ENCODE data around the gene A2ML1.
"Not testable (repeated sequence)": the region's sequence is repeated elsewhere in the genome, so short reads cannot be mapped to it uniquely, and the experiment has no call there.

The A2ML1 gene

DNA sequence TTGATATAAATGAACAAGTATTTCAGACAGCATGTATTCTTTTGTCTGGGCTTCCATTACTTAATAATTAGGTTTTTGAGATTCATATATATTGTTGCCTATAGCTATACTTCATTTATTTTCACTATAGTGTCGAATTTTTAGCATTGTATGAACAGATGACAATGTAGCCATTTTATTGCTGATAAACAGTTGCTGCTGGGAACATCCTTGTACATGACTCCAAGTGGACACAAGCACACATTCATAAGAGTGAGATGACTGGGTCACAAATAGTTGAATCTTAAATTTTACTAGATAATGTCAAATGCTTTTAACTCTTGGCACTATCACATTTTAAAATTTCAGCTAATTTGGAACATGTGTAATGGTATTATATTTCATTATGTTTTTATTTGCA is 72.6 kb downstream of the A2ML1 start:
- H3K9ac ChIP-seq = no peak overlapping the region
- no peaks in the 10 kb centered on the region for H3K36me3 ChIP-seq (ENCODE audit: insufficient read depth)
- no peak overlapping the region for H3K27ac ChIP-seq
- TF ChIP-seq, protein P1, sequence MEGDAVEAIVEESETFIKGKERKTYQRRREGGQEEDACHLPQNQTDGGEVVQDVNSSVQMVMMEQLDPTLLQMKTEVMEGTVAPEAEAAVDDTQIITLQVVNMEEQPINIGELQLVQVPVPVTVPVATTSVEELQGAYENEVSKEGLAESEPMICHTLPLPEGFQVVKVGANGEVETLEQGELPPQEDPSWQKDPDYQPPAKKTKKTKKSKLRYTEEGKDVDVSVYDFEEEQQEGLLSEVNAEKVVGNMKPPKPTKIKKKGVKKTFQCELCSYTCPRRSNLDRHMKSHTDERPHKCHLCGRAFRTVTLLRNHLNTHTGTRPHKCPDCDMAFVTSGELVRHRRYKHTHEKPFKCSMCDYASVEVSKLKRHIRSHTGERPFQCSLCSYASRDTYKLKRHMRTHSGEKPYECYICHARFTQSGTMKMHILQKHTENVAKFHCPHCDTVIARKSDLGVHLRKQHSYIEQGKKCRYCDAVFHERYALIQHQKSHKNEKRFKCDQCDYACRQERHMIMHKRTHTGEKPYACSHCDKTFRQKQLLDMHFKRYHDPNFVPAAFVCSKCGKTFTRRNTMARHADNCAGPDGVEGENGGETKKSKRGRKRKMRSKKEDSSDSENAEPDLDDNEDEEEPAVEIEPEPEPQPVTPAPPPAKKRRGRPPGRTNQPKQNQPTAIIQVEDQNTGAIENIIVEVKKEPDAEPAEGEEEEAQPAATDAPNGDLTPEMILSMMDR (conservative IDR thresholded peaks at IDR 0.05; ENCODE audit: low read depth, low read length) = no peak
- no peaks in the 10 kb centered on the region for H3K79me2 ChIP-seq (ENCODE audit: insufficient read depth, low read depth)
- H3K4me2 ChIP-seq = no peak overlapping the region
- no peaks in the 10 kb centered on the region for H4K20me1 ChIP-seq (ENCODE audit: insufficient read depth)
- H2AFZ ChIP-seq (ENCODE audit: low read depth) = no peak overlapping the region
- H3K4me3 ChIP-seq (IDR thresholded peaks at IDR 0.05; ENCODE audit: insufficient read depth, low read depth, low read length) = no peak overlapping the region
- no peaks in the 10 kb centered on the region for H3K4me1 ChIP-seq (ENCODE audit: low read depth, poor library complexity, severe bottlenecking)
- no peaks in the 10 kb centered on the region for H3K27me3 ChIP-seq (ENCODE audit: insufficient read depth, low read depth)

DNA sequence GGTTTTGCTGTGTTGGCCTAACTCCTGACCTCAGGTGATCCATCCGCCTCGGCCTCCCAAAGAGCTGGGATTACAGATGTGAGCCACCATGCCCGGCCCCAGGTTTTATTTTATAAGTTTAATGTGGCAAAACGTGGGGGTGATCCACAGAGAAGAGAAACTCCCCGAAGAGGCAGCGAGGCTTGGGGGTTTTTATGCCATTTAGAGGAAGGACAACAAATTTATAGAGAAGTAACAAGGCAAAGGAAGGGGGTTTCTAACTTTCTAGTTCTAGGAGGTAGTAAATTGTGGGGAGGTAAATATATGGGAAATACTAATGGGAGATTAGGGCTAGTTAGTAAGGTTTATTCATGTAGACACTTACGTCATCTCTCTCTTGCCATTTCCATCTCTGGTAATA is 74.7 kb downstream of the A2ML1 start:
- Histone ChIP-seq H4K20me1 (ENCODE audit: insufficient read depth) (no peaks in the 10 kb centered on the region), H3K9ac (no peak overlapping the region), H2AFZ (ENCODE audit: low read depth) (no peak overlapping the region), H3K4me2 (no peak overlapping the region), H3K4me3 (IDR thresholded peaks at IDR 0.05; ENCODE audit: insufficient read depth, low read depth, low read length) (no peak overlapping the region), H3K79me2 (ENCODE audit: insufficient read depth, low read depth) (no peaks in the 10 kb centered on the region), H3K36me3 (ENCODE audit: insufficient read depth) (no peaks in the 10 kb centered on the region), H3K27me3 (ENCODE audit: insufficient read depth, low read depth) (no peaks in the 10 kb centered on the region), H3K4me1 (ENCODE audit: low read depth, poor library complexity, severe bottlenecking) (no peaks in the 10 kb centered on the region), H3K27ac (no peak overlapping the region)
- TF ChIP-seq, protein P1 (conservative IDR thresholded peaks at IDR 0.05; ENCODE audit: low read depth, low read length) = no peak

DNA sequence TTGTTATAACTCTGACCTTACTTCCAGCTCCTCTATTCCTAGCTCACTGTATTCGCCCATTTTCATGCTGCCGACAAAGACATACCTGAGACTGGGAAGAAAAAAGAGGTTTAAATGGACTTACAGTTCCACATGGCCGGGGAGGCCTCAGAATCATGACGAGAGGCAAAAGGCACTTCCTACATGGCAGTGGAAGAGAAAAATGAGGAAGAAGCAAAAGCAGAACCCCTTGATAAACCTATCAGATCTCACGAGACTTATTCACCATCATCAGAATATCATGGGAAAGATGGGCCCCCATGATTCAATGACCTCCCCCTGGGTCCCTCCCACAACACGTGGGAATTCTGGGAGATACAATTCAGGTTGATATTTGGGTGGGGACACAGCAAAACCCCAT is 77.4 kb downstream of the A2ML1 start:
- Histone ChIP-seq H3K27ac (no peak overlapping the region), H3K4me2 (no peak overlapping the region), H3K36me3 (ENCODE audit: insufficient read depth) (no peaks in the 10 kb centered on the region), H3K79me2 (ENCODE audit: insufficient read depth, low read depth) (no peaks in the 10 kb centered on the region), H2AFZ (ENCODE audit: low read depth) (no peak overlapping the region), H3K9ac (no peak overlapping the region), H3K27me3 (ENCODE audit: insufficient read depth, low read depth) (no peaks in the 10 kb centered on the region), H3K4me3 (IDR thresholded peaks at IDR 0.05; ENCODE audit: insufficient read depth, low read depth, low read length) (no peak overlapping the region), H4K20me1 (ENCODE audit: insufficient read depth) (no peaks in the 10 kb centered on the region), H3K4me1 (ENCODE audit: low read depth, poor library complexity, severe bottlenecking) (no peaks in the 10 kb centered on the region)
- TF ChIP-seq, protein P1 (conservative IDR thresholded peaks at IDR 0.05; ENCODE audit: low read depth, low read length) = no peak

DNA sequence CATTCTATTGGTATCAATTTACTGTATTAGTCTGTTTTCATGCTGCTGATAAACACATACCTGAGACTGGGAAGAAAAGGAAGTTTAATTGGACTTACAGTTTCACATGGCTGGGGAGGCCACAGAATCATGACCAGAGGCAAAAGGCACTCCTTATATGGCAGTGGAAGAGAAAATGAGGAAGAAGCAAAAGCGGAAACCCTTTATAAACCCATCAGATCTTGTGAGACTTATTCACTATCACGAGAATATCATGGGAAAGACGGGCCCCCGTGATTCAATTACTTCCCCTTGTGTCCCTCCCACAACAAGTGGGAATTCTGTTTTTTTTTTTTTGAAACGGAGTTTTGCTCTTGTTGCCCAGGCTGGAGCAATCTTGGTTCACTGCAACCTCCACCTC is 80.3 kb downstream of the A2ML1 start:
- H3K36me3 ChIP-seq (ENCODE audit: insufficient read depth); H3K4me3 ChIP-seq (IDR thresholded peaks at IDR 0.05; ENCODE audit: insufficient read depth, low read depth, low read length); H4K20me1 ChIP-seq (ENCODE audit: insufficient read depth); H3K4me1 ChIP-seq (ENCODE audit: low read depth, poor library complexity, severe bottlenecking); H3K4me2 ChIP-seq; H3K27me3 ChIP-seq (ENCODE audit: insufficient read depth, low read depth); H3K79me2 ChIP-seq (ENCODE audit: insufficient read depth, low read depth); H2AFZ ChIP-seq (ENCODE audit: low read depth); H3K9ac ChIP-seq; H3K27ac ChIP-seq: not testable (repeated sequence)

DNA sequence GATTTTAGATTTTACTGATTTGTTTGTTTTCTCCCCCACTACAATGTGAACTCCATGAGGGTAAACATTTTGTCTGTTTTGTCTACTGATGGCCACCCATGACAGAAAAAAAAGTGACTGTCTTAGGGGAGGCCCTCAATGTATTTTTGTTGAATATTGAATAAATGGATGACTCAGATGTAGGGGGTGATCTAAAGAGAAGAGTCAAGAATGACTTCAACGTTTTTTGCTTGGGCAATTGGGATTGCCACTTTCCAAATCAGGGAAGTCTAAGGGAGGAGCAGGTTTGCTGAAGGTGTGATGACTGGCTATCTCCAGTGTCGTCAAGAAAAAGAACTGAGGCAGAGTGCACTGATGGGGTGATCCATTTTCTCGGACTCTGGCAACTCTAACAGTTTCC is 81.2 kb downstream of the A2ML1 start:
- H3K27ac ChIP-seq = no peak overlapping the region
- no peak overlapping the region for H3K4me2 ChIP-seq
- H3K4me1 ChIP-seq (ENCODE audit: low read depth, poor library complexity, severe bottlenecking) = no peaks in the 10 kb centered on the region
- H3K79me2 ChIP-seq (ENCODE audit: insufficient read depth, low read depth) = no peaks in the 10 kb centered on the region
- H3K27me3 ChIP-seq (ENCODE audit: insufficient read depth, low read depth) = no peaks in the 10 kb centered on the region
- H3K36me3 ChIP-seq (ENCODE audit: insufficient read depth) = no peaks in the 10 kb centered on the region
- H3K9ac ChIP-seq = no peak overlapping the region
- TF ChIP-seq, protein P1 (conservative IDR thresholded peaks at IDR 0.05; ENCODE audit: low read depth, low read length) = no peak
- H2AFZ ChIP-seq (ENCODE audit: low read depth) = no peak overlapping the region
- no peak overlapping the region for H3K4me3 ChIP-seq (IDR thresholded peaks at IDR 0.05; ENCODE audit: insufficient read depth, low read depth, low read length)
- H4K20me1 ChIP-seq (ENCODE audit: insufficient read depth) = no peaks in the 10 kb centered on the region

All from KMS-11 (cell line).